ENCODE data around the gene MOGAT1.
"Not testable (repeated sequence)": the region's sequence is repeated elsewhere in the genome, so short reads cannot be mapped to it uniquely, and the experiment has no call there.

The MOGAT1 gene

GRCh38 chr2:222751238-222751637 lies 79.8 kb downstream of the MOGAT1 start:
- DNase-seq (ENCODE audit: low read depth), result no peak
- H3K4me3 ChIP-seq (ENCODE audit: low read depth, low read length), result no peak overlapping the region
- no peak for TF ChIP-seq CTCF (conservative IDR thresholded peaks at IDR 0.05; ENCODE audit: low read depth, low read length)

DNA sequence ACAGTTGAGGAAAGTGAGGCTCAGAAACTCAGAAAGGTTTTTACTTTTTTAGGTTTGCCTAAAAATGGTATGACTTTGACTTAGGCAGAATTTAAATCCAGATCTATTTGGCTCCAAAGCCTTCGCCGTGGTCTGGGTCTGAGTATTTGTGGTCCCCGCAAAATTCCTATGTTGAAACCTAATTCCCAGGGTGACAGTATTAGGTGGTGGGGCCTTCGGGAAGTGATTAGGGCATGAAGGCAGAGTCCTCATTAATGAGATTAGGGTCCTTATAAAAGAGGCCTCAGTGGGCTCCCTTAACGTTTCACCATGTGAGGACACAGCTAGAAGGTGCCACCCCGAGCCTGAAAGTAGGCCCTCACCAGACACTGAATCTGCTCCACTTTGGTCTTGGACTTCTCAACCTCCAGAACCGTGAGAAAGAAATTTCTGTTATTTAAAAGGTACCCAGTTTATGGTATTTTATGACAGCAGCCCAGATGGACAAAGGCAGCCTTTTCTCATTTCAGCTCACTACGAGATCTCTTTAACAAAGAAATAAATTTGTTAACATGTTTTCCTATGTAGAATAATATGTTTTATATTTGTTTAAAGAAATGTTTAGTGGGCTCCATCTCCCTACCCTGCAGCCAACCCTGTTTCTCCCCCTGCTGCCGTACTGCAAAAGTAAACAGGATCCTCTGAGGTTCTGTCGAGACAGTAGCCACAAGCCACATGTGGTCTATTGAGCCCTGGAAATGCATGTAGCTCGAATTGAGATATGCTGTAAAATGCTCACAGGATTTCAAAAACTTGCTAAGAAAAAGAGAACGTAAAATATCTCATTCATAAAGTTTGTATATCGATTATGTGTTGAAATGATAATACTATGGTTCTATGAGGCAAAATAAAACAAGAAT lies 80.6 kb downstream of the MOGAT1 start:
- peak; percentile 50 for DNase-seq (ENCODE audit: low read depth)
- TF ChIP-seq CTCF (conservative IDR thresholded peaks at IDR 0.05; ENCODE audit: low read depth, low read length), result peak; percentile 19
- no peak overlapping the region for H3K4me3 ChIP-seq (ENCODE audit: low read depth, low read length)

- H3K4me3 ChIP-seq (ENCODE audit: low read depth, low read length), result no peak overlapping the region
- DNase-seq (ENCODE audit: low read depth), result peak; percentile 14
- no peak for TF ChIP-seq CTCF (conservative IDR thresholded peaks at IDR 0.05; ENCODE audit: low read depth, low read length)
Measured at GRCh38 chr2:222752746-222753145, 81.3 kb downstream of the MOGAT1 start.

DNA sequence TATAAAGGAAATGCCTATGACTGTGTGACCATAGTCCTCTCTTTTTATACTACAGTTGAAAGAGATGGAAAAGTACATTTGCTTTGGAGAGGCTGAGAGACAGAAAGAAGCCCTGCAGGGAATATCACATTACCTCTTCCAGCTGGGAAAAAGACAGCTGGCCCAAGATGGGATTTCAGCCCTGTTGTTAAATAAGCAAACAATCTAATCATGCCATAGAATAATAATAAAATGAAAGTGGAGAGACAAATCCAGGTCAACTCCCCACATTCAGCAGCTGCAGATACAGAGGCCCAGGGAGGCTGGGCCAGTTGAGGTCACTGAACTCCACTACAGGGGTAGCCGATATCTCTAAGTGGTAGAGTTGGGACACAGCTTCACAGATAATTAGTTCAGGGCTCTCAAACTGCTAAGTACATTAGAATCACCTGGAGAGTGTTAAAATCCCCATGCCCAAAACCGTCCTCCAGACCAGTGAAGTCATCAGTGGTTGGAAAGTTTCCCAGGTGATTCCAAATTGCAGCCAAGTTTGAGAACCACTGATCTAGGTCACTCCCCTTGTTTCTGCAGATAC lies 81.9 kb downstream of the MOGAT1 start:
- TF ChIP-seq CTCF (conservative IDR thresholded peaks at IDR 0.05; ENCODE audit: low read depth, low read length), result no peak
- DNase-seq (ENCODE audit: low read depth), result peak; percentile 76
- peak overlapping the region; percentile 1 for H3K4me3 ChIP-seq (ENCODE audit: low read depth, low read length)

- no peak overlapping the region for H3K4me3 ChIP-seq (ENCODE audit: low read depth, low read length)
- no peak for TF ChIP-seq CTCF (conservative IDR thresholded peaks at IDR 0.05; ENCODE audit: low read depth, low read length)
- DNase-seq (ENCODE audit: low read depth), result no peak
Measured at GRCh38 chr2:222754324-222754930, 83.0 kb downstream of the MOGAT1 start.

- DNase-seq (ENCODE audit: low read depth); H3K4me3 ChIP-seq (ENCODE audit: low read depth, low read length): not testable (repeated sequence)
Measured at GRCh38 chr2:222755593-222755992, 84.1 kb downstream of the MOGAT1 start.

- TF ChIP-seq CTCF (conservative IDR thresholded peaks at IDR 0.05; ENCODE audit: low read depth, low read length), result no peak
- H3K4me3 ChIP-seq (ENCODE audit: low read depth, low read length), result no peak overlapping the region
- DNase-seq (ENCODE audit: low read depth), result peak; percentile 9
Measured at GRCh38 chr2:222756362-222756831, 84.9 kb downstream of the MOGAT1 start.

Data from choroid plexus epithelial cell (primary cell).